Measurements from ENCODE around the gene PFKL. TPM values are rescaled to one million over a fixed set of nuclear protein-coding genes. Genes with fewer than 3 reads are reported as not detected.

Gene PFKL
- total RNA-seq, 1 donor from 2014 or later: 106 TPM

- H3K27ac ChIP-seq: no peak overlapping the region
- no peak for TF ChIP-seq CTCF (IDR thresholded peaks at IDR 0.05)
- ATAC-seq: no peak
- intact Hi-C loops (cut with DNase I): no loop called here
- no peaks in the 10 kb centered on the region for H3K36me3 ChIP-seq
- peaks cover 18% of the 10 kb centered on the region for H3K27me3 ChIP-seq (ENCODE audit: low read depth)
- H3K9me3 ChIP-seq: no peaks in the 10 kb centered on the region
- H3K4me3 ChIP-seq: no peak overlapping the region
- no peak for DNase-seq
- H3K4me1 ChIP-seq: peaks cover 10% of the 10 kb centered on the region
Measured at GRCh38 chr21:44344541-44345183, 44.8 kb downstream of the PFKL start.

- peaks cover 22% of the 10 kb centered on the region for H3K27me3 ChIP-seq (ENCODE audit: low read depth)
- H3K4me1 ChIP-seq: peaks cover 3% of the 10 kb centered on the region
- no peak for TF ChIP-seq CTCF (IDR thresholded peaks at IDR 0.05)
- ATAC-seq (no peak), DNase-seq (no peak)
- H3K36me3 ChIP-seq: no peaks in the 10 kb centered on the region
- H3K9me3 ChIP-seq: no peaks in the 10 kb centered on the region
- no peak overlapping the region for H3K4me3 ChIP-seq
- H3K27ac ChIP-seq: no peak overlapping the region
- intact Hi-C loops (cut with DNase I): no loop called here
Measured at GRCh38 chr21:44345495-44345894, 45.6 kb downstream of the PFKL start.

- ATAC-seq: peak; percentile 78 to 83
- Histone ChIP-seq H3K9me3 (no peaks in the 10 kb centered on the region), H3K27me3 (ENCODE audit: low read depth) (peaks cover 44% of the 10 kb centered on the region), H3K27ac (peak overlapping the region; percentile 11), H3K36me3 (no peaks in the 10 kb centered on the region), H3K4me1 (peaks cover 13% of the 10 kb centered on the region), H3K4me3 (no peak overlapping the region)
- TF ChIP-seq CTCF (IDR thresholded peaks at IDR 0.05): no peak
- DNase-seq: peak; percentile 79
- intact Hi-C loops (cut with DNase I): no loop called here
Measured at GRCh38 chr21:44347911-44348451, 48.1 kb downstream of the PFKL start.

GRCh38 chr21:44348861-44349260, 49.0 kb downstream of the PFKL start:
- peak in 1 of 2 donors; percentile 10 for ATAC-seq
- no peaks in the 10 kb centered on the region for H3K36me3 ChIP-seq
- no peak overlapping the region for H3K4me3 ChIP-seq
- TF ChIP-seq CTCF (IDR thresholded peaks at IDR 0.05): no peak
- peaks cover 51% of the 10 kb centered on the region for H3K27me3 ChIP-seq (ENCODE audit: low read depth)
- no peak overlapping the region for H3K27ac ChIP-seq
- DNase-seq: no peak
- peaks cover 21% of the 10 kb centered on the region for H3K4me1 ChIP-seq
- intact Hi-C loops (cut with DNase I): no loop called here
- no peaks in the 10 kb centered on the region for H3K9me3 ChIP-seq

GRCh38 chr21:44349416-44349846, 49.6 kb downstream of the PFKL start:
- H3K9me3 ChIP-seq: no peaks in the 10 kb centered on the region
- H3K4me3 ChIP-seq: no peak overlapping the region

More at GRCh38 chr21:44349416-44349846, 49.6 kb downstream of the PFKL start:
- DNase-seq (no peak), ATAC-seq (no peak)
- H3K4me1 ChIP-seq: peaks cover 22% of the 10 kb centered on the region
- H3K36me3 ChIP-seq: no peaks in the 10 kb centered on the region
- intact Hi-C loops (cut with DNase I): no loop called here
- H3K27ac ChIP-seq: no peak overlapping the region
- TF ChIP-seq CTCF (IDR thresholded peaks at IDR 0.05): no peak
- H3K27me3 ChIP-seq (ENCODE audit: low read depth): peaks cover 51% of the 10 kb centered on the region
